Superior temporal gyrus (tissue), 1 donor: ENCODE results near the gene GM2A.
"Not testable (repeated sequence)": the region's sequence is repeated elsewhere in the genome, so short reads cannot be mapped to it uniquely, and the experiment has no call there.

Experiments used
- DNase-seq: peaks from one replicate; pipeline ENCODE4 v3.0.0-alpha.2; 2016; ENCODE audit errors: extremely low spot score

GM2A gene

GRCh38 chr5:151286246-151286645, 33.3 kb downstream of the GM2A start:
- no peak for DNase-seq

GRCh38 chr5:151288180-151288579, 35.2 kb downstream of the GM2A start:
- DNase-seq = no peak

GRCh38 chr5:151293624-151294023, 40.6 kb downstream of the GM2A start:
- DNase-seq = no peak

- DNase-seq = no peak
Observed at GRCh38 chr5:151295138-151295537, 42.2 kb downstream of the GM2A start.

- DNase-seq = no peak
Observed at GRCh38 chr5:151295791-151296477, 42.9 kb downstream of the GM2A start.

- DNase-seq = no peak
Observed at GRCh38 chr5:151296478-151296830, 43.5 kb downstream of the GM2A start.

- no peak for DNase-seq
Observed at GRCh38 chr5:151296974-151297373, 44.0 kb downstream of the GM2A start.

- DNase-seq = no peak
Observed at GRCh38 chr5:151298063-151298855, 45.3 kb downstream of the GM2A start.

GRCh38 chr5:151303666-151304065, 50.7 kb downstream of the GM2A start, which contains the start of gene SLC36A3:
SLC36A3 (minus strand) TSS chr5:151303766; CDS start chr5:151303354, 412 bp downstream.
- no peak for DNase-seq

- DNase-seq = not testable (repeated sequence)
Observed at GRCh38 chr5:151309266-151309665, 56.3 kb downstream of the GM2A start.

- not testable (repeated sequence) for DNase-seq
Observed at GRCh38 chr5:151309821-151310220, 56.8 kb downstream of the GM2A start.

GRCh38 chr5:151310932-151311331, 57.9 kb downstream of the GM2A start:
- no peak for DNase-seq

- no peak for DNase-seq
Observed at GRCh38 chr5:151312756-151313324, 59.9 kb downstream of the GM2A start.

GRCh38 chr5:151313357-151313756, 60.4 kb downstream of the GM2A start:
- DNase-seq = no peak

- DNase-seq = peak; percentile 59
Observed at GRCh38 chr5:151315998-151316597, 63.1 kb downstream of the GM2A start.

- DNase-seq = no peak
Observed at GRCh38 chr5:151317871-151318270, 64.9 kb downstream of the GM2A start.

GRCh38 chr5:151318850-151319732, 66.1 kb downstream of the GM2A start:
- DNase-seq = peak; percentile 18
